ENCODE measurements around the gene SFMBT1.
A peak's percentile ranks its signal among the peaks of the same experiment; 100 is the strongest.

SFMBT1 gene, protein sequence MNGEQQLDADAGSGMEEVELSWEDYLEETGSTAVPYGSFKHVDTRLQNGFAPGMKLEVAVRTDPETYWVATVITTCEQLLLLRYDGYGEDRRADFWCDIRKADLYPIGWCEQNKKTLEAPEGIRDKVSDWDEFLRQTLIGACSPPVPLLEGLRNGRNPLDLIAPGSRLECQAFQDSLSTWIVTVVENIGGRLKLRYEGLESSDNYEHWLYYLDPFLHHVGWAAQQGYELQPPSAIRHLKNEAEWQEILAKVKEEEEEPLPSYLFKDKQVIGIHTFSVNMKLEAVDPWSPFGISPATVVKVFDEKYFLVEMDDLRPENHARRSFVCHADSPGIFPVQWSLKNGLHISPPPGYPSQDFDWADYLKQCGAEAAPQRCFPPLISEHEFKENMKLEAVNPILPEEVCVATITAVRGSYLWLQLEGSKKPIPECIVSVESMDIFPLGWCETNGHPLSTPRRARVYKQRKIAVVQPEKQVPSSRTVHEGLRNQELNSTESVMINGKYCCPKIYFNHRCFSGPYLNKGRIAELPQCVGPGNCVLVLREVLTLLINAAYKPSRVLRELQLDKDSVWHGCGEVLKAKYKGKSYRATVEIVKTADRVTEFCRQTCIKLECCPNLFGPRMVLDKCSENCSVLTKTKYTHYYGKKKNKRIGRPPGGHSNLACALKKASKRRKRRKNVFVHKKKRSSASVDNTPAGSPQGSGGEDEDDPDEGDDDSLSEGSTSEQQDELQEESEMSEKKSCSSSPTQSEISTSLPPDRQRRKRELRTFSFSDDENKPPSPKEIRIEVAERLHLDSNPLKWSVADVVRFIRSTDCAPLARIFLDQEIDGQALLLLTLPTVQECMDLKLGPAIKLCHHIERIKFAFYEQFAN

DNA sequence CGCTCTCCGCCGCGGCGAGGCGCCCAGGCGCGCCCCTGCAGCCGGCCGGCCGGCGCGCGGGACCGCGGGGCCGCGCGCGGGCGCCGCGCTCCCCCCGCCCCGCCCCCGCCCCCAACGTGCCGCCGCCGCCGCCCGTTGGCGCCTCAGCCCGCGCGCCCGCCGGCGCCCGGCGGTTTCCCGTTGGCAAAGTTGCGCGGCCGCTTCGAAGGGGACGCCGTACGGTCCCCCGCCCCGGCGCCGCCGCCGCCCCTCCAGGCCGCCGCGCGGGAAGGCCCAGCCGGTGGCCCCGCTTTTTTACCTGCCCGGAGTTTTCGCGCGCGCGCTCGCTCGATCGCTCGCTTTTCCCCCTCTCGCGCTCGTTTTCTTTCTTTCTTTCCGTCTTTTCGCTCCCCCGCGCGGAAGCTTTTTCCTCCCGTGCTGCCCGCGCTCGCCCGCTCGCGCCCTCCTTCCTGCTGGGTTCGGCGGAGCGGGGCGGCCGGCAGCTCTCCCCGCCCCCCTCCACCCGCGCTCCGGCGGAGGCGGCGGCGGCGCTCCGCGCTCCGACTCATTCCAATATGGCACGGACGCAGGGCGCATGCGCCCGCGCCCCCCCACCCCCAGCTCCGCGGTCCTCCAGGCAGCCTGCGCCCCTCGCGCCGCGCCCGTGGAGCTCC lies at the start of gene SFMBT1:
Gene SFMBT1 (minus strand): TSS at position 556 of the 653 bp plus-strand sequence. CDS start 76,945 bp downstream, outside the sequence.
- DNase-seq, result peak; percentile 47

DNA sequence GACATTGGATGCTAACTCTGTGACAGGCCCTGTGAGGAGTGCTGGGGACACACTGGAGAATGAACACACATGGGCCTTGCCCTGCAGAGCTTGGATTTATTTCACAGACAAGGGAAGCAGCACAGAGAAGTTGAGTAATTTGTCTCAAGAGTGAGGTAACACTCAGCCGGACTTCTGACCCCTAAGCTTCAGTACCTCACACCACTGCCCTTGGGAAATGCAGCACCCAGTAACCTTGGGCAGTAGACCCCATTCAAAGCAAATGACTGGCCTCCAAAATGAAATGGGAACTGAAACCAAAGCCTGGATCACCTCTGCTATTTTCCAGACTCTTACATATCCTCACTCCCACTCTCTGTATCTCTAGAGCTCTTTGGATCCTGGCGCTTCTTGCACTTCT lies 47.1 kb upstream of the SFMBT1 start:
- DNase-seq, result no peak

DNA sequence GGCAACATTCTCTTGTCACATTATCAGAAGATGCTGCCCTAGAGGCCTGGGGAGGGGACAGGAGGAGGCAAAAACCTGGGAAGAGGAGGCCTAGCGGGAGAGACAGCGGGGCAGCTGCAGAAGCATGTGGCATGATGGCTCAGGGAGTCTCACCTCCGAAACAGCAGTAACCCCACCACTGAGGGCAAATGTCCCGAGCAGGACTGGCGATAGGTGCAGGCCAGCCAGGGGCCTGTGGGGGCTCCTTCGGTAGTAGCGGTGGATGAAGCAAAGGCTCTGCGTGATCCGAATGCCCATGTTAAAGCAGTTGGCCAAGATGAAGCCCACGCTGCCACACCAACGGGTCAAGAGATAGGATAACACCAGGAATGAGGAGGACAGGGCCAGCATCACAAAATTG lies 46.3 kb upstream of the SFMBT1 start:
- DNase-seq, result no peak

DNA sequence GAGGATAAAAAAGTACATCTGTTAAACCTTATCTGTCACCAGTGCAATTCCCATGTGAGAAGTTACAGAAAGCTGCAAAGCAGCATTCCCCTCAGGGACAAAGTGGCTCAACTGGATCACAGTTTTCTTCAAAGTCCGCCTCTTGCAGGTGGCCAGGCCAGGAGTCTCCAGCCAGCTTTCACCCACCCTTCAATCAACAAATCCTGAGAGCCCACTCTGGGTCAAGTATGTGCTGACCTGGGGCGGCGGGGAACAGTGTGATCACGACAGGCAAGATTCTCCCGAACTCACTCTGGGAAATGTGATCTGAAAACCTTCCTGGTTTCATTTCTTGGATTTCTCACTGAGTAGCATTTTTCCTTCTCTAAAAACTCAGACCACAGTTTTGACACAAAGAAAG lies 45.1 kb upstream of the SFMBT1 start:
- DNase-seq, result no peak

DNA sequence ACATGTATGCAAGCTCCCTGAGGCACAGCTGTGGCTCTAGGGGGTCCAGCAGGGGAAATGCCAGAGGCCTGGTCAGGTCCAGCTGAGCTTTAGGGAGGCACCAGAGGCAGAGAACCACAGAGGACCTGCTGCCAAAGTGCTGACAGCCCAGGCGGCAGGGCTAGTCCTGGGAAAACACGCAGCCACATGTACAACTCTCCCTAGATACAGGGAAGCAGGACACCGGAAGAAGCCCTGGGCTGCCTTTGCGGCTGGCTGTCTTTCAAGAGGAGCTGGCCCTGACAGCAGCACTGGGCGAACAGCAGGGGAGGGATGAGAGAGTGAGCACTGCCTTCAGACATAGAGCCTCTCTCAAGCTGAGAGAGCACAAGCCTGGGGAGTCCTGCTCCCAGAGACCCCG lies 43.6 kb upstream of the SFMBT1 start:
- no peak for DNase-seq

DNA sequence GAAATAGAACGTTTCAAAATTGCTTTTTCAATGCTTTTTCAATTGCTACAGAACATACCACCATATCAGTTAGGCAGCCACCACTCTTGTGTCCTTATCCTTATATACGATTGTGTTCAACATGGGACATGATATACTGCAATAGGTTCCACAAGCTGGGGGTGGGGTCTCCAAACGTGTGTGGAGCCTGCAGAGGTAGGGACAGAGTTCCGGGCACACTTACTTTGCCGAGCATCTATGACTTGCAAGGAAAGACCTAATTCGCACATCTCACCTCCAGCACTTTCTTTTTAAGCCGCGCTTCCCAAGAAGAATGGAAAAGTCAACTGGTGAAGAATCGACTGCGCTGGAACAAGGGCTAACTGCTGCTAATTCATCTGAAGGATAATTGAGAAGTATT lies 39.6 kb upstream of the SFMBT1 start:
- no peak for DNase-seq

DNA sequence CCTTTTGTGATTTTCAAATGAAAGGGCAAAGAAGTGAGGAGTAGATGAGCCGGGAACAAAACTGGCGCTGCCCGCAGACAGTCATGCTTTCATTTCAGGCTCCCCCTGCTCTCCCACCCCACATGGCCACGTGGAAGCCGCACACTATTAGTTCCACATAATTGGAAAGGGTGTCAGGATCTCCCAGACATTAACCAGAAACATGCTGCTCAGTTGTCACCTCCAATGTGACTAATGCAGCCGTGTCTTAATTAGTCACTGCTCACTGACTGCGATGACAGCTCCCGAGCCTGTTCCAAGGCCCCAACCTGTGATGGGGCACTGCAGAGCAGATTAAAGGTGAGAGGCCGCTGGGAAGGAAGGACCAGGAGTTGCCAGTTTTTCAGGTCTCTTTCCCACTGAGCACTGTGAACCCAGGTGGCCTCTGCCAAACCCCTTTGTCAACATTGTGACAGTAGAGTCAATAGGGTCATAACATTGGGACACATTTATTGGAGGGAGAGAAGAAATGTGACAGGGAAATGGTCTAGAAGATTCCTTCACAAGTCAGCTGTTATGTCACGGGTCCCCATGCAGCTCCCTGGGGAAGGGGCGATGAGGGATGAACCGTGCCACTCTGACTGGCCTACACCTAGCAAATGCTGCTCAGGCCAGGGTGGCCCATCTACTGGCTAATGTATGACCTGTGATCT lies 38.6 kb upstream of the SFMBT1 start:
- no peak for DNase-seq

DNA sequence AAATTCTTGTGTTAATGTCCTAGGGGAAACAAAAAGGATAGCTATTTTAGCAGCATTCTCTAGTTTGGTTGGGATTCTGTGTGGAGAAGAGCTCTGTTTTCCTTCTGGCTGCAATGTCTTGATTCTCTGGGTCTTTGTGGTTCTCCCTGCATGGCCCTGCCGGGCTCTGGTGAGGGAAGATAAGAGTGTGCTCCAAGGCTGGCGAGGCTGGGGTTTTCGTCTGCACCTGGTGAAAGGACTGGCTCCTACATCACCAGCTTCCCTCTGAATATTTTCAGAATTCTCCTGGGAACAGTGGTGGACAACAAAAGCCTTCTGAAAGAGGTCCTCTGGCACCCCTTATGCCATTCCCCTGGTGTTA lies 38.1 kb upstream of the SFMBT1 start:
- no peak for DNase-seq

DNA sequence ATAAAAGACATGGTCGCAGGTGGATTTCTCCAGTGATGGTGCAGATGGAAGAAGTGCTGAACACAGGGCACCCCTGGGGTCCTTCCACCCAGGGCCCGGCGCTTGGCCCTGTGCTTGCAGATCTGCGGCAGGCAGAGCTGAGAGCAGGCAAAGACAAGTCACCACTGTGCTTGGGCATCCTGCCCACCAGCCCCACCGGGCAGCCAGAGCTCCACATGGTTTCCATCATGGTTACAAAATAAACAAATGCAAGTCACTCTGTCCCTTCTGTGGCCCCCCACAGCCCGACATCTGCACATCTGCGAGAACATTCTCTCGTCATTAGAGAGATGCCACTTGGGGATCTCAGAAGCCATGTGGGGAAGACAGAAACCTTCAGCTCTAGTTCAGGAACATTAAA lies 37.6 kb upstream of the SFMBT1 start:
- DNase-seq, result no peak

DNA sequence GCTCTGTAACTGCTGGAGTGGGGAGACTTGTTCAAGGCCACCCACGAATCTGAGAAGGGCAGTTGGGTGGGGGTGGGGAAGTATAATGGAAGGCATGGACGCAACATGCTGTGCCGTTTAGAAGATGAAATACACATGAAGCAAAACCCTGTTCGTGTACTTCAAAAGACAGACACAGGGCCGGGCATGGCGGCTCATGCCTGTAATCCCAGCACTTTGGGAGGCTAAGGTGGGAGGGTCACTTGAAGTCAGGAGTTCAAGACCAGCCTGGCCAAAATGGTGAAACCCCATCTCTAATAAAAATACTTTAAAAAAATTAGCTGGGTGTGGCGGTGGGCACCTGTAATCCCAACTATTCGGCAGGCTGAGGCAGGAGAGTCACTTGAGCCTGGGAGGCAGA lies 36.9 kb upstream of the SFMBT1 start:
- no peak for DNase-seq

DNA sequence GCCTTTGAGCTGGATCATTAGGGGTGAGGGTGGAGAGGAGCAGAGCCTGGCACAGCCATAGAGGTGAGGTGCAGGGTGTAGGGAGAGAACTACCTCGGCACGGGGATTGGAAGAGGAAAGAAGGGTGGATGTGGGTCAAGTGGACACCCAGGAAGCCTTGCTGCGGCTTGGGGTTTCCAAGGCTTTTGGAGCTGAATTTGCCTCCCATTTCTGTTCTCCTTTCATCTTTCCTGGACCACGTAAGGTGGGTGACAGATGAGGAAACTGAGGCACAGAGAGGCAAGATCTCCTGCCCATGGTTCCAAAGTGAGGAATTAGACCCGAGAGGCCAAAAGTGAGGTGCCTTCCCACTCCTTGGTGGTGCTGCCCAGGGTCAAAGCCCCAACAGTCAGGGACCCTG lies 35.4 kb upstream of the SFMBT1 start:
- DNase-seq, result no peak

DNA sequence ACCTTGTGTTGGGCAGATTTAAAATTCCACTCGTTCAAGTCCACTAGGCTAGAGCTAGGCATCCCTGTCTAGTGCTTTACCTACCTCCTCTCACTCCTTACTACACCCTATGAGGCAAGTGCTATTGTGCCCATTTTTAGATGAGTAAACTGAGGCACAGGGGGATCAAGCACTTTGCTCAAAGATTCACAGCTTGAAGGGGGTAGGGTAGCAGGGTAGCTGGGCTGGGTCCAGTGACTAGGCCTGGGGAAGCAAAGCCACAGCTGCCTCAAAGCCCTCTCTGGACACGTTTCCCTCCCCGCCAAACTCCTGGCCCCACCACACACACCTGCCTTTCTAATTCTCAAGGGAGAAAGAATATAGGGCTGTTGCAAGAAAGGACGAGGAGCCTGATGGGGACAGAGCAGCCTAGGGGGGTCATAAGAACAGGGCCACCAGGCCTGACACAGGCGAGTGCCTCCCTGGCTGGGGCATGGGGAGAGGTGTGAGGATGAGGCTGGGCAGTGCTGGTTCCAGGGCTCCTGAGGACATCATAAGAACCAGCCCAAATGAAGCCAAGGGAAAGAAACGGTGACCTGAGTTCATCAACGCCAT lies 34.8 kb upstream of the SFMBT1 start:
- no peak for DNase-seq

DNA sequence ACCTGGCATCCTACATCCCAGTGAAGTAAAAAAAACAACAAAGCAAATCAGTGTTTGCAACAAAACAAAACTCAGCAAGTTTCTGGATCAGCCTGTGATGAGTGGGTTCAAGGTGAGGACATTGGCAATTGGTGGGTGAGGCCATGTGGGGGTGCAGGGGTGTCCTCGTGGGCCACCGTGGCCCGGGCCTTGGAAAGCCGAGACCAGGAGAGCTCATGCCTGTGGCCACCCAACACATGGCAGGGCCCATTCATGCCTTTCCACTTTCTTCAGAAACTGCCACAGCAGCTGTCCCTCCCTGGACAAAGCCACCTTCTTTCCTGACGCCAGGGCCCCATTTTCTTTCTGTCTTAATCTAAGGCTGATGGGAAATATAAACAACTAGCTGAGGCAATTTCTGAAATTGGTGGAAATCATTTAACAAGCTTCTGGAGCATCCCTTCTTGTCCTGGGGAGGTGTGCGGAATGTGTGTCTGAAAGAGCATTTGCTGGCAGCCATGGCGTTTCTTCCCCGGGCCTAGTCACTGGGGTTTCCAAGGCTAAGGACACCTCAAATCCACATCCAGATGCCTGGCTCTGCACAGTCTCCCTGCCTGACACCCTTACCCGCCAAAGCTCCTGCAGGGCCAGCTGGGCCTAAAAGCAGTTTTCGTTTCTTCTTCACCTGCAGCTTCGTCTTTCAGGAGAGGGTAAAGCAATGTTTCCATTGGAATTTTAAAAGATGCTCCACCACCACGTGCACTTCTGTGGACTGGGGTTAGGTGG lies 34.1 kb upstream of the SFMBT1 start:
- DNase-seq, result no peak

DNA sequence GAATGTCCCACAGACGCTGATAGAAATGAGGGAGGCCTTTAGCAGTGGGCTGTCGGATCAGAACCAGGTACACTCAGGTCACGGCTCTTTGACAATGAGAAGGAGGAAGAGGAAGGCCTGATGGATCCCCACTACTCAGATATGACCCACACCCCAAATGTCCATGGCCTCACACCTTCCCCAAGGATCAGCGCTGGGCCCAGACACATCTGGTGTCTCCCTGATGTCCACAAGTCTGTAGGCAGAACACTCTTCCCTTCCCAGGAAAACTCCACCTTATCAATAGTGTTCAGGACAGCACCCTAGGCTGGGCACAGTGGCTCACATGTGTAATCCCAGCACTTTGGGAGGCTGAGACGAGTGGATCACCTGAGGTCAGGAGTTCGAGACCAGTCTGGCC lies 33.3 kb upstream of the SFMBT1 start:
- DNase-seq, result no peak

DNA sequence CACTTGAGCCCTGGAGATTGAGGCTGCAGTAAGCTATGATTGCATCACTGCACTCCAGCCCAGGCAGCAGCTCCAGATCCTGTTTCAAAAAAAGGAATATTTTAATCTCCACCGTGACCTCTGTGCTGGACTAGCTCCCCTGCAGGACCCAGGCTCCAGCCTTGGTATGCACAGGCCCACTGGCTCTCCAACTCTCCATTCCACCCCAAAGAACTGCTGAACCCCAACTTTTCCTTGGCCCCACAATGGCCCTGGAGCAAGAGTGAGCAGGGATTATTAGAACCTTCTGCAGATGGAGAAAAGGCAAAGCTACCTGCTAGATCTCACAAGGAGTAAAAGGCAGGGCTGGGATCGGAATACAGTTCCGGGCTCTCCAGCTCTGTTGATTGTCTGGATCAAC lies 32.8 kb upstream of the SFMBT1 start:
- DNase-seq, result no peak

DNA sequence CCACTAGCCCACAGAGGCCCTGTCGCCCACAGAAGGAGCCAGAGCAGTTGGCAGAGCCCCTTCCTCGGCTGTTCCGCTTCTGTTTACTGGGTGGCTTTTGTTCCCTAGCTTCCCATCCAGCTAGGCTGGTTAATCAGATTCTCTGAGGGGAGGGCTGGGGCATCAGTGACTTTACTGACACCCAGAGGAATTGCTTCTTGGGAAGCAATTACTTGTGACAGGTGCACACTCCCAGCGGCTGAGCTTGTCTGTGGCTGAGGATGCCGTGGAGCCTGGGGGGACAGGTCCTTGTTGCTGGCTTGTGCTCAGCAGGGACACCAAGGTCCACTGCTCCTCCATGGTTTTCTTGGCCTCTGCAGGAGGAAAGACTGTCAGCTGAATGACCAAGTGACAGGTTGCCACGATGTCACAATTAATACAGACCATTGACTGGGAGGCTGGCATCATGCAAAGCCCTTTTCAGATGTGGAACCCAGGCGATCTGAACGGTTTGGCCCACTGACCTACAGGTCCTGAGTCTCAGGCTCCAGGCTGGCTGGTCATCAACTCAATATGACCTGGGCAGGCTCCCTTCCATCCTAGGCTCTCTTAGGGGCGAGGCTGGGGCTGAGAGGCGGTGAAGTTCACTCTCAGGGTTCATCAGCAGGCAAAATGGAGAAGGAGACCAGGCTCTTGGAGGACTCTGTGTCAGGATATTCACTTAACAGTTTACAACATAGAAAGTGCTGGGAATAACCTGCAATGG lies 31.8 kb upstream of the SFMBT1 start:
- no peak for DNase-seq

DNA sequence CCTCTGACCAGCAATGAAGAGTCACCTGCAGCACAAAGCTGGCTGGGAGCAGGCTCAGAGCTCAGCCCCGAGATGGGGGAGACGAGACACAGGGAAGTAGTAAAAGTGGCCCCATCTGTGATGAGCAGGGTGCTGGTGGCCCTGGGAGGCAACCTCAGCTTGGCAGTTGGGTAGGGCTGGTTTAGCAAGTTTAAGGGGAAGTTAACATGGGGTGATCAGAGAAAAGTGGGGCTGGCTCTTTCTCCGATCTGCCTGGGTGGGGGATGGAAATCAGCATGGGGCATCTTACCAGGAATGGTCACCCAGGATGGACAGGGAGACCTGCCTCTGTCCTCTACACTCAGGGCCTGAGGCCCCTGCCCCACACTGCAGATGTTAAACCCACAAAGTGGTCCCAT lies 29.9 kb upstream of the SFMBT1 start:
- DNase-seq, result no peak

DNA sequence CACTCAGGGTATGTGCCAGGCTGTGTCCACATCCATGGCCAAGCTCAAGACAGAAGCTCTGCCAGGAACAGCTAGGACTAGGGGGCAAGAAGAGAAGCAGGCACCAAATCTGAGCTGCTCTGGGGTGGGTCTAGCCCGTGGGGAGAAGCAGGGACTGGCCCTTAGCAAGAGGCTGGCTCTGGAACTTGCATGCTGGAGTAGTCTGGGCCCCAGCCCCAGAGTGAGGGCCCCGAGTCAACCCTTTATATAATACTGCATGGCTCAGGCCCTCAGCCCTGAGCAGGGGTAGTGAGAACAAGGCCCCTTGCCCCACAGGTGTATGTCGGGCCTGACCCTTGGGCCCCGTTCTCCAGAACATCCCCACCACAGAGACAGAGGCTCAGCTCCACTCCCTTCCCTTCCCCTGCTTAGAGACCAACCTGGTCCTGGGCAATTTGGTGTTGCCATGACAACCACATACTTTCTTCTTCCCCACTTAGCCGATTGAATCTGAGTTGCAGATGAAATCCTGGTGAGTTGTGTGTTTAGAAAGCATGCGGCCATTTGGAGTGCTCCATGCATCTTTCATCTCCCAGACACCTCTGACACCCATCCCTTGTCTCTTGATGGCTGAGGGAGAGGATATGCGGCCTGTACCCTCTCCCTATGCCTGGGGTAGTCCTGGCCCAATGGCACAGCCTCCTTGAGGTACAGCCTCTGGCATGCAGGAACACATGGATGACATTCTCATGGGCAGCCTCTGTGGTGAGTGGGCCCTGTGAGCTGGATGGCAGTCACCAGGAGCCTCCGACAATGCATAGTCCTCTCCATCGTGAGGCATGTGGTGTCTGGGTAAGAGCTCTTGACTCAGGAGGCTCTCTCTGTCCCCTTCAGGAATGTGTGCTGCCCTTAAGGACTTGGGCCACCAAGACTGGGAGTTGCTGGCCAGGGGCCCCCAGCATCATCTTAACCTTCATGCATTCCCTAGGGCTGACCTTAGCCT lies 29.2 kb upstream of the SFMBT1 start:
- DNase-seq, result no peak

DNA sequence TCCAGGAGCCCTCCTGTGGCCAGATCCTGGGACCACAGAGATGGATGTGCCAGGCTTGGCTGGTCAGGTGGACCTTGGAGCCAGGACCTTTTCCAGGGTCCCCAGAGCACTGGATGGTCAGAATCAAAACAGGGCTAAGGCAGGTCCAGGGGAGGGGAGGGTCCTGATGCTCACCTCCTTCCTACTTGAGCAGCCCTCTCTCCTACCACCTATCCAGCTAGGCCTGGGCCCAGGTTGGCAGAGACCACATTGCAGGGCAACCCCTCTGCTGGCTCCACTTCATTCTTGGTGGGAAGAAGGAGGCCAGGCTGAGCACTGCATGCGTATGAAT lies 28.5 kb upstream of the SFMBT1 start:
- no peak for DNase-seq
